Panc1 (cell line): ENCODE results near the gene G6PC3.

Experiments used
- CTCF ChIP-seq: fragments of 450-650 bp; IDR thresholded peaks from 2 replicates; pipeline ENCODE4 v1.5.1; 2017; ENCODE audit warnings: mild to moderate bottlenecking
- SIN3A ChIP-seq: IDR thresholded peaks from 2 replicates; pipeline ENCODE4 v1.6.1; 2012; ENCODE audit warnings: low read depth, mild to moderate bottlenecking, low read length, moderate library complexity, borderline replicate concordance; ENCODE audit not compliant: insufficient read depth
- TF ChIP-seq, protein P1 (sequence below), 2 experiments: IDR thresholded peaks; 2 replicates each; pipeline ENCODE4 v1.6.1; 2011 to 2012; ENCODE audit warnings: low read depth in 2 of 2, control low read depth in 1 of 2, low read length in 1 of 2, mild to moderate bottlenecking in 1 of 2, moderate library complexity in 1 of 2; ENCODE audit not compliant: insufficient read depth in 1 of 2

- no peak for TF ChIP-seq CTCF
- TF ChIP-seq SIN3A: no peak
- TF ChIP-seq, protein P1, sequence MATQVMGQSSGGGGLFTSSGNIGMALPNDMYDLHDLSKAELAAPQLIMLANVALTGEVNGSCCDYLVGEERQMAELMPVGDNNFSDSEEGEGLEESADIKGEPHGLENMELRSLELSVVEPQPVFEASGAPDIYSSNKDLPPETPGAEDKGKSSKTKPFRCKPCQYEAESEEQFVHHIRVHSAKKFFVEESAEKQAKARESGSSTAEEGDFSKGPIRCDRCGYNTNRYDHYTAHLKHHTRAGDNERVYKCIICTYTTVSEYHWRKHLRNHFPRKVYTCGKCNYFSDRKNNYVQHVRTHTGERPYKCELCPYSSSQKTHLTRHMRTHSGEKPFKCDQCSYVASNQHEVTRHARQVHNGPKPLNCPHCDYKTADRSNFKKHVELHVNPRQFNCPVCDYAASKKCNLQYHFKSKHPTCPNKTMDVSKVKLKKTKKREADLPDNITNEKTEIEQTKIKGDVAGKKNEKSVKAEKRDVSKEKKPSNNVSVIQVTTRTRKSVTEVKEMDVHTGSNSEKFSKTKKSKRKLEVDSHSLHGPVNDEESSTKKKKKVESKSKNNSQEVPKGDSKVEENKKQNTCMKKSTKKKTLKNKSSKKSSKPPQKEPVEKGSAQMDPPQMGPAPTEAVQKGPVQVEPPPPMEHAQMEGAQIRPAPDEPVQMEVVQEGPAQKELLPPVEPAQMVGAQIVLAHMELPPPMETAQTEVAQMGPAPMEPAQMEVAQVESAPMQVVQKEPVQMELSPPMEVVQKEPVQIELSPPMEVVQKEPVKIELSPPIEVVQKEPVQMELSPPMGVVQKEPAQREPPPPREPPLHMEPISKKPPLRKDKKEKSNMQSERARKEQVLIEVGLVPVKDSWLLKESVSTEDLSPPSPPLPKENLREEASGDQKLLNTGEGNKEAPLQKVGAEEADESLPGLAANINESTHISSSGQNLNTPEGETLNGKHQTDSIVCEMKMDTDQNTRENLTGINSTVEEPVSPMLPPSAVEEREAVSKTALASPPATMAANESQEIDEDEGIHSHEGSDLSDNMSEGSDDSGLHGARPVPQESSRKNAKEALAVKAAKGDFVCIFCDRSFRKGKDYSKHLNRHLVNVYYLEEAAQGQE (IDR thresholded peaks at IDR 0.05; ENCODE audit: insufficient read depth in 1 of 2, low read depth in 2 of 2, low read length in 1 of 2): no peak
These were observed 45.7 kb upstream of the G6PC3 start for GRCh38 chr17:44024853-44025252.
